SH-SY5Y (cell line): Measurements from ENCODE around the gene PRDM15.

Experiments
- GATA2 ChIP-seq: IDR thresholded peaks from 2 replicates; pipeline ENCODE4 v1.6.1; 2011; ENCODE audit warnings: mild to moderate bottlenecking, low read depth, low read length
- GATA3 ChIP-seq: IDR thresholded peaks from 2 replicates; pipeline ENCODE4 v1.6.1; 2011; ENCODE audit warnings: low read depth, mild to moderate bottlenecking, low read length, moderate library complexity

- no peak for TF ChIP-seq GATA2
- no peak for TF ChIP-seq GATA3
Measured at GRCh38 chr21:41898998-41899397, 19.9 kb upstream of the PRDM15 start.
